Activated naive CD8-positive, alpha-beta T cell treated with anti-CD3 and anti-CD28 coated beads for 36 hours (primary cell): ENCODE measurements around the gene TMPRSS11B. TPM values are rescaled to one million over a fixed set of nuclear protein-coding genes. Genes with fewer than 3 reads are reported as not detected.

Source experiments
- DNase-seq: peaks from one replicate; pipeline ENCODE4 v3.0.0; 2021
- H3K27ac Mint-ChIP-seq: one replicate; pipeline ENCODE4 v1.8.0; 2022; ENCODE audit warnings: mild to moderate bottlenecking, moderate library complexity, mixed read lengths
- H3K27me3 Mint-ChIP-seq: one replicate; pipeline ENCODE4 v1.8.0; 2022; ENCODE audit warnings: mild to moderate bottlenecking, mixed read lengths
- H3K36me3 Mint-ChIP-seq: one replicate; pipeline ENCODE4 v1.8.0; 2021; ENCODE audit warnings: mild to moderate bottlenecking, mixed read lengths
- H3K4me1 Mint-ChIP-seq: one replicate; pipeline ENCODE4 v1.8.0; 2021; ENCODE audit warnings: mixed read lengths
- H3K4me3 Mint-ChIP-seq: one replicate; pipeline ENCODE4 v1.8.0; 2022; ENCODE audit warnings: mild to moderate bottlenecking, moderate library complexity, mixed read lengths
- H3K9me3 Mint-ChIP-seq: one replicate; pipeline ENCODE4 v1.8.0; 2022; ENCODE audit warnings: mixed read lengths
- total RNA-seq, 2 experiments: library from RNA; stranded (reverse); gene quantifications; one replicate each; pipeline ENCODE4 v1.2.3, GENCODE V29; 2021

The TMPRSS11B gene
- total RNA-seq, 2 experiments from 2014 or later: not detected

GRCh38 chr4:68180849-68181526, 64.5 kb downstream of the TMPRSS11B start:
- DNase-seq: no peak
- Mint-ChIP-seq H3K36me3 (no peaks in the 10 kb centered on the region), H3K27me3 (peaks cover 12% of the 10 kb centered on the region), H3K27ac (no peak overlapping the region), H3K4me1 (no peaks in the 10 kb centered on the region), H3K9me3 (no peaks in the 10 kb centered on the region), H3K4me3 (no peak overlapping the region)

- H3K4me1 Mint-ChIP-seq: peaks cover 2% of the 10 kb centered on the region
- no peaks in the 10 kb centered on the region for H3K36me3 Mint-ChIP-seq
- DNase-seq: no peak
- no peaks in the 10 kb centered on the region for H3K9me3 Mint-ChIP-seq
- no peak overlapping the region for H3K27ac Mint-ChIP-seq
- H3K27me3 Mint-ChIP-seq: peaks cover 23% of the 10 kb centered on the region
- no peak overlapping the region for H3K4me3 Mint-ChIP-seq
Measured at GRCh38 chr4:68176904-68177303, 68.6 kb downstream of the TMPRSS11B start.

Other genes with a start within 250 kb of the TMPRSS11B start
- not detected for gene TMPRSS11F, start 115.8 kb downstream of the TMPRSS11B start, total RNA-seq
- gene YTHDC1, start 104.4 kb upstream of the TMPRSS11B start, total RNA-seq: 10 to 100 TPM; 81.1 to 84.7 TPM
- gene TMPRSS11E, start 201.8 kb upstream of the TMPRSS11B start, total RNA-seq: under 1 TPM in 1 of 2 experiments, not detected in 1; 0.19 TPM